ENCODE data around the gene TRIO.
"Not testable (repeated sequence)": the region's sequence is repeated elsewhere in the genome, so short reads cannot be mapped to it uniquely, and the experiment has no call there.

Gene TRIO

GRCh38 chr5:14424011-14424685 lies 281.0 kb downstream of the TRIO start:
- Histone ChIP-seq H3K4me3 (ENCODE audit: low read length) (no peak overlapping the region), H3K9me3 (ENCODE audit: insufficient read depth, low read depth, low read length) (no peaks in the 10 kb centered on the region), H3K27ac (ENCODE audit: low read depth, low read length) (no peak overlapping the region), H3K27me3 (ENCODE audit: insufficient read depth, low read length) (no peaks in the 10 kb centered on the region), H3K36me3 (ENCODE audit: insufficient read depth, low read length) (peaks cover 50% of the 10 kb centered on the region), H3K9ac (ENCODE audit: low read depth, low read length) (no peak overlapping the region), H3K4me1 (ENCODE audit: insufficient read depth, low read length) (peaks cover 20% of the 10 kb centered on the region; the same call in 1 of the 2 replicates)
- WGBS = 94% methylated on average over 7 of the region's 7 CpGs

- Histone ChIP-seq H3K4me1 (ENCODE audit: insufficient read depth, low read length) (peaks cover 23% of the 10 kb centered on the region; the same call in 1 of the 2 replicates), H3K4me3 (ENCODE audit: low read length) (no peak overlapping the region), H3K9ac (ENCODE audit: low read depth, low read length) (no peak overlapping the region), H3K9me3 (ENCODE audit: insufficient read depth, low read depth, low read length) (no peaks in the 10 kb centered on the region), H3K36me3 (ENCODE audit: insufficient read depth, low read length) (peaks cover 35% of the 10 kb centered on the region), H3K27me3 (ENCODE audit: insufficient read depth, low read length) (no peaks in the 10 kb centered on the region), H3K27ac (ENCODE audit: low read depth, low read length) (no peak overlapping the region)
- 93% methylated on average over 7 of the region's 7 CpGs for WGBS
Observed at GRCh38 chr5:14425559-14425958, 282.4 kb downstream of the TRIO start.

- WGBS = 83% methylated on average over 10 of the region's 10 CpGs
- Histone ChIP-seq H3K9ac (ENCODE audit: low read depth, low read length) (no peak overlapping the region), H3K27ac (ENCODE audit: low read depth, low read length) (no peak overlapping the region), H3K4me1 (ENCODE audit: insufficient read depth, low read length) (peaks cover 23% of the 10 kb centered on the region; the same call in 1 of the 2 replicates), H3K36me3 (ENCODE audit: insufficient read depth, low read length) (peaks cover 28% of the 10 kb centered on the region), H3K4me3 (ENCODE audit: low read length) (no peak overlapping the region), H3K9me3 (ENCODE audit: insufficient read depth, low read depth, low read length) (no peaks in the 10 kb centered on the region), H3K27me3 (ENCODE audit: insufficient read depth, low read length) (no peaks in the 10 kb centered on the region)
Observed at GRCh38 chr5:14426521-14426920, 283.4 kb downstream of the TRIO start.

- WGBS = 90% methylated on average over 10 of the region's 12 CpGs
- no peak overlapping the region for H3K9ac ChIP-seq (ENCODE audit: low read depth, low read length)
Observed at GRCh38 chr5:14428302-14429081, 285.4 kb downstream of the TRIO start.

GRCh38 chr5:14429101-14430050 lies 286.2 kb downstream of the TRIO start:
- Histone ChIP-seq H3K27ac (ENCODE audit: low read depth, low read length) (peak overlapping the region; percentile 5; the same call in 1 of the 2 replicates), H3K4me3 (ENCODE audit: low read length) (no peak overlapping the region), H3K9me3 (ENCODE audit: insufficient read depth, low read depth, low read length) (no peaks in the 10 kb centered on the region), H3K4me1 (ENCODE audit: insufficient read depth, low read length) (peaks cover 41% of the 10 kb centered on the region), H3K36me3 (ENCODE audit: insufficient read depth, low read length) (peaks cover 12% of the 10 kb centered on the region), H3K27me3 (ENCODE audit: insufficient read depth, low read length) (no peaks in the 10 kb centered on the region), H3K9ac (ENCODE audit: low read depth, low read length) (no peak overlapping the region)
- WGBS = 95% methylated on average over 11 of the region's 13 CpGs

More at GRCh38 chr5:14428302-14429081, 285.4 kb downstream of the TRIO start:
- Histone ChIP-seq H3K9me3 (ENCODE audit: insufficient read depth, low read depth, low read length) (no peaks in the 10 kb centered on the region), H3K27ac (ENCODE audit: low read depth, low read length) (peak overlapping the region; percentile 5; the same call in 1 of the 2 replicates), H3K4me3 (ENCODE audit: low read length) (no peak overlapping the region), H3K27me3 (ENCODE audit: insufficient read depth, low read length) (no peaks in the 10 kb centered on the region), H3K36me3 (ENCODE audit: insufficient read depth, low read length) (peaks cover 12% of the 10 kb centered on the region), H3K4me1 (ENCODE audit: insufficient read depth, low read length) (peaks cover 40% of the 10 kb centered on the region)

- no peaks in the 10 kb centered on the region for H3K9me3 ChIP-seq (ENCODE audit: insufficient read depth, low read depth, low read length)
- no peak overlapping the region for H3K4me3 ChIP-seq (ENCODE audit: low read length)
- H3K9ac ChIP-seq (ENCODE audit: low read depth, low read length) = no peak overlapping the region
- WGBS = 86% methylated on average over 1 of the region's 1 CpG
- H3K27me3 ChIP-seq (ENCODE audit: insufficient read depth, low read length) = no peaks in the 10 kb centered on the region
- no peak overlapping the region for H3K27ac ChIP-seq (ENCODE audit: low read depth, low read length)
- H3K4me1 ChIP-seq (ENCODE audit: insufficient read depth, low read length) = peaks cover 29% of the 10 kb centered on the region
- peaks cover 13% of the 10 kb centered on the region; the same call in 1 of the 2 replicates for H3K36me3 ChIP-seq (ENCODE audit: insufficient read depth, low read length)
Observed at GRCh38 chr5:14431534-14431933, 288.4 kb downstream of the TRIO start.

GRCh38 chr5:14432931-14433589 lies 289.9 kb downstream of the TRIO start:
- H3K4me3 ChIP-seq (ENCODE audit: low read length) = no peak overlapping the region
- no peaks in the 10 kb centered on the region for H3K9me3 ChIP-seq (ENCODE audit: insufficient read depth, low read depth, low read length)
- H3K36me3 ChIP-seq (ENCODE audit: insufficient read depth, low read length) = peaks cover 8% of the 10 kb centered on the region; the same call in 1 of the 2 replicates
- 80% methylated on average over 8 of the region's 8 CpGs for WGBS
- H3K9ac ChIP-seq (ENCODE audit: low read depth, low read length) = no peak overlapping the region
- H3K4me1 ChIP-seq (ENCODE audit: insufficient read depth, low read length) = peaks cover 29% of the 10 kb centered on the region
- peak overlapping the region; percentile 31 for H3K27ac ChIP-seq (ENCODE audit: low read depth, low read length)
- no peaks in the 10 kb centered on the region for H3K27me3 ChIP-seq (ENCODE audit: insufficient read depth, low read length)

- H3K36me3 ChIP-seq (ENCODE audit: insufficient read depth, low read length) = peaks cover 9% of the 10 kb centered on the region; the same call in 1 of the 2 replicates
- H3K9ac ChIP-seq (ENCODE audit: low read depth, low read length) = no peak overlapping the region
- H3K4me3 ChIP-seq (ENCODE audit: low read length) = no peak overlapping the region
- no peaks in the 10 kb centered on the region for H3K27me3 ChIP-seq (ENCODE audit: insufficient read depth, low read length)
- peaks cover 22% of the 10 kb centered on the region for H3K4me1 ChIP-seq (ENCODE audit: insufficient read depth, low read length)
- H3K9me3 ChIP-seq (ENCODE audit: insufficient read depth, low read depth, low read length) = no peaks in the 10 kb centered on the region
- WGBS = 91% methylated on average over 2 of the region's 2 CpGs
- H3K27ac ChIP-seq (ENCODE audit: low read depth, low read length) = no peak overlapping the region
Observed at GRCh38 chr5:14435481-14435880, 292.3 kb downstream of the TRIO start.

- not testable (repeated sequence) for H3K9ac ChIP-seq (ENCODE audit: low read depth, low read length); H3K36me3 ChIP-seq (ENCODE audit: insufficient read depth, low read length); H3K27ac ChIP-seq (ENCODE audit: low read depth, low read length); H3K27me3 ChIP-seq (ENCODE audit: insufficient read depth, low read length); H3K4me3 ChIP-seq (ENCODE audit: low read length); H3K9me3 ChIP-seq (ENCODE audit: insufficient read depth, low read depth, low read length)
- WGBS = 95% methylated on average over 5 of the region's 5 CpGs
- H3K4me1 ChIP-seq (ENCODE audit: insufficient read depth, low read length) = peaks cover 22% of the 10 kb centered on the region
Observed at GRCh38 chr5:14436122-14436521, 293.0 kb downstream of the TRIO start.

- H3K27ac ChIP-seq (ENCODE audit: low read depth, low read length) = no peak overlapping the region
- H3K9ac ChIP-seq (ENCODE audit: low read depth, low read length) = no peak overlapping the region
- H3K4me3 ChIP-seq (ENCODE audit: low read length) = no peak overlapping the region
Observed at GRCh38 chr5:14436801-14437542, 293.8 kb downstream of the TRIO start.

More at GRCh38 chr5:14436801-14437542, 293.8 kb downstream of the TRIO start:
- peaks cover 9% of the 10 kb centered on the region; the same call in 1 of the 2 replicates for H3K36me3 ChIP-seq (ENCODE audit: insufficient read depth, low read length)
- 93% methylated on average over 5 of the region's 5 CpGs for WGBS
- H3K4me1 ChIP-seq (ENCODE audit: insufficient read depth, low read length) = peaks cover 20% of the 10 kb centered on the region
- H3K9me3 ChIP-seq (ENCODE audit: insufficient read depth, low read depth, low read length) = no peaks in the 10 kb centered on the region
- no peaks in the 10 kb centered on the region for H3K27me3 ChIP-seq (ENCODE audit: insufficient read depth, low read length)
